Uterus (tissue), 4 donors: ENCODE measurements around the gene SLC50A1. TPM values are rescaled to one million over a fixed set of nuclear protein-coding genes. Genes with fewer than 3 reads are reported as not detected.

Experiments
- DNase-seq, 2 donors: peaks; one replicate each; pipeline ENCODE4 v3.0.0-alpha.2; 2019 to 2020
- H3K27ac ChIP-seq, 2 donors: fragments of 200-600 bp; sonication (generic); 1 replicate in 1 of 2; 2 replicates in 1 of 2; pipeline ENCODE4 v1.5.1; 2016 to 2018
- H3K27me3 ChIP-seq, 2 donors: fragments of 200-600 bp; sonication (generic); one replicate each; pipeline ENCODE4 v1.5.1; 2018 to 2019; ENCODE audit warnings: control low read depth in 1 of 2
- H3K36me3 ChIP-seq, 2 donors: fragments of 200-600 bp; sonication (generic); one replicate each; pipeline ENCODE4 v1.5.1; 2019; ENCODE audit warnings: control low read depth in 1 of 2
- H3K4me1 ChIP-seq, 2 donors: fragments of 200-600 bp; sonication (generic); one replicate each; pipeline ENCODE4 v1.5.1; 2018 to 2019; ENCODE audit warnings: control low read depth in 1 of 2
- H3K4me3 ChIP-seq, 2 donors: fragments of 200-600 bp; sonication (generic); 1 replicate in 1 of 2; 2 replicates in 1 of 2; pipeline ENCODE4 v1.5.1; 2018 to 2019; ENCODE audit warnings: mild to moderate bottlenecking in 1 of 2
- H3K9me3 ChIP-seq, 2 donors: fragments of 200-600 bp; sonication (generic); one replicate each; pipeline ENCODE4 v1.5.1; 2019; ENCODE audit warnings: control low read depth in 1 of 2
- POLR2A ChIP-seq, 2 donors: fragments of 450-650 bp; IDR thresholded peaks; one replicate each; pipeline ENCODE4 v1.6.1; 2016; ENCODE audit warnings: antibody characterized with exemption in 2 of 2, mild to moderate bottlenecking in 1 of 2, moderate library complexity in 1 of 2
- intact Hi-C: fragments of 100-400 bp; cut with DNase I; formaldehyde crosslinking; loops from one replicate; pipeline ENCODE4 v1.15.1; 2023; ENCODE audit warnings: low total_unique reads
- total RNA-seq, 4 donors: library from RNA; depleted of rRNA in 3 of 4; stranded (reverse); fragments of >200 nt in 3 of 4; gene quantifications; one replicate each; pipeline versions ENCODE4 v1.1.0 to v1.2.4, GENCODE V29; 2014 to 2023
- TF ChIP-seq, protein P1 (sequence below), 4 experiments: fragments of 200-600 bp in 2 of 4; fragments of 450-650 bp in 2 of 4; sonication (generic) in 2 of 4; IDR thresholded peaks; one replicate each; pipeline ENCODE4 v1.5.1; 2016 to 2019; ENCODE audit warnings: antibody characterized with exemption in 4 of 4, mild to moderate bottlenecking in 2 of 4, moderate library complexity in 1 of 4
- donor health status: DM: yes; HTN: yes; CAD: no.

SLC50A1 gene
- total RNA-seq, 4 donors from 2014 or later, result 0.26 to 24.0 (median 21.8) TPM

DNA sequence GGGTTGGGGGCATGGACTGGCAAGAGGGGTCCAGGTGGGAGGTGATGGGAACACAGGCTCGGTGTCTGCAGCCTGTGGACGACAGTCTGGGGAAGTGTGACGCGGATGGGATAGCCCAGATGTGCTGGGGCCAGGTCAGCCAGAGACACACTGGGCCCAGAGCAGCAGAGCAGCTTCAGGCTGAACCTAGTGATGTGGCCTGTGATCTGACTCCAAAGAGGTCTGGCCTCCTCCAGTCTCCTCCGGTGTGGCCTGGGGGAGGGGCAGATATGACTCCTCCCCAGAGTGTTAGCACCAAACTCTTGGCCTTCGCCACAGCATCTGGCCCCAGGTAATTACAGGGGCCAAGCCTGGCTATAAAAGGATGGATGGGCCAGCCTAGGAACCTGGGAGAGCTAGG is 43.5 kb upstream of the SLC50A1 start:
- TF ChIP-seq, protein P1, sequence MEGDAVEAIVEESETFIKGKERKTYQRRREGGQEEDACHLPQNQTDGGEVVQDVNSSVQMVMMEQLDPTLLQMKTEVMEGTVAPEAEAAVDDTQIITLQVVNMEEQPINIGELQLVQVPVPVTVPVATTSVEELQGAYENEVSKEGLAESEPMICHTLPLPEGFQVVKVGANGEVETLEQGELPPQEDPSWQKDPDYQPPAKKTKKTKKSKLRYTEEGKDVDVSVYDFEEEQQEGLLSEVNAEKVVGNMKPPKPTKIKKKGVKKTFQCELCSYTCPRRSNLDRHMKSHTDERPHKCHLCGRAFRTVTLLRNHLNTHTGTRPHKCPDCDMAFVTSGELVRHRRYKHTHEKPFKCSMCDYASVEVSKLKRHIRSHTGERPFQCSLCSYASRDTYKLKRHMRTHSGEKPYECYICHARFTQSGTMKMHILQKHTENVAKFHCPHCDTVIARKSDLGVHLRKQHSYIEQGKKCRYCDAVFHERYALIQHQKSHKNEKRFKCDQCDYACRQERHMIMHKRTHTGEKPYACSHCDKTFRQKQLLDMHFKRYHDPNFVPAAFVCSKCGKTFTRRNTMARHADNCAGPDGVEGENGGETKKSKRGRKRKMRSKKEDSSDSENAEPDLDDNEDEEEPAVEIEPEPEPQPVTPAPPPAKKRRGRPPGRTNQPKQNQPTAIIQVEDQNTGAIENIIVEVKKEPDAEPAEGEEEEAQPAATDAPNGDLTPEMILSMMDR (IDR thresholded peaks at IDR 0.05), result no peak
- no peak for TF ChIP-seq POLR2A (IDR thresholded peaks at IDR 0.05)
- Histone ChIP-seq H3K4me1 (peaks cover 4 to 5% of the 10 kb centered on the region in 2 donors), H3K27me3 (no peaks in the 10 kb centered on the region), H3K36me3 (no peaks in the 10 kb centered on the region), H3K27ac (no peak overlapping the region), H3K4me3 (no peak overlapping the region), H3K9me3 (no peaks in the 10 kb centered on the region)
- intact Hi-C loops, result loop anchor here (2.0 kb wide), 1 partner anchor 79 kb away; no protein-coding TSS in a partner anchor
- no peak for DNase-seq

DNA sequence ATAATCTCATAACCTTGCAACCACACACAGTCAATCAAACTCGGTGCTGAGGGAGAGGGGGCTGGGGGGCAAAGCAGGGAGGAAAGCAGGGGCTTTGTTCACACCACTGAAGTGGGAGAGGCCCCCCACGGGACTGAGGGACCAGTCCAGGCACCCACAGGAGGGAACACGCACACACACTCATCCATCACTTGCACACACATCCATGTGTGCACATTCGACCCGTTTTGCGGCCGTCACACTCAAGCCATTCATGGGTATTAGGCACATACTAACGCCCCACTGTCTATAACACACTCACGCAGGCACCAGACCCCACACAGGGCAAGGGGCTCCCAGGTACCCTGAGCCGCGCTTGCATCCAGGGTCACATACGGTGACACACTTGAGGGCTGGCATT is 43.0 kb upstream of the SLC50A1 start:
- intact Hi-C loops, result loop anchor here (2.0 kb wide), 1 partner anchor 78 kb away; no protein-coding TSS in a partner anchor
- DNase-seq, result no peak
- Histone ChIP-seq H3K9me3 (no peaks in the 10 kb centered on the region), H3K36me3 (no peaks in the 10 kb centered on the region), H3K4me1 (peaks cover 4 to 5% of the 10 kb centered on the region in 2 donors), H3K27ac (no peak overlapping the region), H3K4me3 (no peak overlapping the region), H3K27me3 (no peaks in the 10 kb centered on the region)
- TF ChIP-seq POLR2A (IDR thresholded peaks at IDR 0.05), result no peak
- TF ChIP-seq, protein P1 (IDR thresholded peaks at IDR 0.05), result no peak

DNA sequence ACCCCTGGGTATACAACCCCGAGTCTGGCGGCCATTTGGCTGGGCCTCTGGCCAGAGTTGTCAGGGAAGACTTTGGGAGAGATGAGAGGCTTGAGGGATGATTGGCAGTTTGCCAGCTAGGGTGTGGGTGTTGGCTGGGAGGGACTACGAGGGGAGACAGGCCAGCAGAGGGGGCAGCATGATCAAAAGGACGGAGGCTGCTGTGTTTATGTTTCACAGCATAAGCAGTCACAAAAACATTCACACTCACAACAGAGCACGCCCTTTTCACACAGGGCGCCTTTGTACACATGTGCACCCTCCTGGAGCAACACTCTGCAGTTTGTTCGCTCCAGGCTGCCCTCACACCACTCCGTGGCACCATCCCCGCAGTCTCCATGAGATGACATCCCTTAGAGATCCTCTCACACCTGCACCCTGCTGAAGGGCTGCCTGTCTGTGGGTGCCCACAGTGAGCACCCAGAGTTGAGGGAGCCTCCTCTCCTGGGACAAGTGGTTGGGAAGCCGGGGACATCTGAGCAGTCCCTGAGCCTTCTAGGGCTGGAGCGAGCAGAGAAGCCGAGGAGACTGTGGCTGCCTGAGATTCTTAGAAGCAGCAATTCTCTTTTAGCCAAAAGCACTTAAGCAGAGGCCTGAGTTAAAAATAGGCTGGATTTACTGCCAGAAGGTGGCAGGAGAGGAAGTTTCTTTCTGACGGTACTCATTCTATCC is 41.6 kb upstream of the SLC50A1 start:
- Histone ChIP-seq H3K4me3 (no peak overlapping the region), H3K27me3 (no peaks in the 10 kb centered on the region), H3K36me3 (no peaks in the 10 kb centered on the region), H3K27ac (peak overlapping the region; percentile 64 to 76), H3K4me1 (peaks cover 4 to 5% of the 10 kb centered on the region in 2 donors), H3K9me3 (no peaks in the 10 kb centered on the region)
- no peak for TF ChIP-seq POLR2A (IDR thresholded peaks at IDR 0.05)
- TF ChIP-seq, protein P1 (IDR thresholded peaks at IDR 0.05), result peak in 3 of 4 experiments; percentile 52 to 55 (median 55)
- intact Hi-C loops, result loop anchor here (2.0 kb wide), 1 partner anchor 77 kb away; no protein-coding TSS in a partner anchor
- peak; percentile 54 to 72 for DNase-seq

DNA sequence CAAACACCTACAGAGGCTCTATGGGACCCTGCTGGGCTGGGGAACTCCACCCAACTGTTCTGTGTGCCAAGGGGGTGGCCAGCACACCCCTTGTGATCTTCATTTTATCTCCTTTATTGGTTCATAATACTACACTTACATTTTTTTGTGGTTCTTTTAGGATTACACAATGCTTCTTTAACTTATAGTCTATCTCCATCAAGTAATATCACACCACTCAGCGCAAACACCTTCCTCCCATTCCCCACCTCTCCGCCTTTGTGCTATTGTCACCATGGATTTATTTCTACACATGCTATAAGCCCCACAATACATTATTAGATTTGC is 41.1 kb upstream of the SLC50A1 start:
- DNase-seq, result no peak
- no peak for TF ChIP-seq POLR2A (IDR thresholded peaks at IDR 0.05)
- TF ChIP-seq, protein P1 (IDR thresholded peaks at IDR 0.05), result no peak
- Histone ChIP-seq H3K9me3 (no peaks in the 10 kb centered on the region), H3K36me3 (no peaks in the 10 kb centered on the region), H3K27ac (peak overlapping the region; percentile 64 to 76), H3K4me1 (peaks cover 4 to 5% of the 10 kb centered on the region in 2 donors), H3K4me3 (no peak overlapping the region), H3K27me3 (no peaks in the 10 kb centered on the region)
- intact Hi-C loops, result no loop called here

DNA sequence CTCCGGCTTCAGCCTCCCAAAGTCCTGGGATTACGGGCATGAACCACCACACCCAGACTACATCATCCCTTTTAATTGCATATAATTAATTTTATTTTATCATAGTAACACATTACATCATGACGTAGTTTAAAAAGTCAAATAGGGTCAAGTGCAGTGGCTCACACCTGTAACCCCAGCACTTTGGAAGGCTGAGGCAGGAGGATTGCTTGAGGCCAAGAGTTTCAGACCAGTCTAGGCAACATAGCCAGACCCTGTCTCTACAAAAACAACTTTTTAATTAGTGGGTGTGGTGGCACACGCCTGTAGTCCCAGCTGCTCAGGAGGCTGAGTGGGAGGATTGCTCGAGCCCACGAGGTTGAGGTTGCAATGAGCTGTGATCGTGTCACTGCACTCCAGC is 36.3 kb upstream of the SLC50A1 start:
- Histone ChIP-seq H3K9me3 (no peaks in the 10 kb centered on the region), H3K4me1 (peaks cover under 1 to 5% of the 10 kb centered on the region in 2 donors), H3K27ac (no peak overlapping the region), H3K36me3 (no peaks in the 10 kb centered on the region), H3K27me3 (no peaks in the 10 kb centered on the region), H3K4me3 (no peak overlapping the region)
- intact Hi-C loops, result no loop called here
- TF ChIP-seq POLR2A (IDR thresholded peaks at IDR 0.05), result no peak
- TF ChIP-seq, protein P1 (IDR thresholded peaks at IDR 0.05), result no peak
- DNase-seq, result no peak
